Adrenal gland (tissue), 5 donors: ENCODE measurements around the gene SELENOM.

Experiments
- POLR2A ChIP-seq, 2 donors: fragments of 450-650 bp; IDR thresholded peaks; one replicate each; pipeline ENCODE4 v1.6.1; 2017; ENCODE audit warnings: antibody characterized with exemption in 2 of 2, mild to moderate bottlenecking in 2 of 2, moderate library complexity in 1 of 2
- TF ChIP-seq, protein P1 (sequence below), 6 experiments: fragments of 450-650 bp in 4 of 6; fragments of 200-600 bp in 2 of 6; sonication (generic) in 1 of 6; IDR thresholded peaks; 1 replicate in 5 of 6; 2 replicates in 1 of 6; pipeline versions ENCODE4 v1.5.1 to v1.8.0; 2016 to 2021; ENCODE audit warnings: antibody characterized with exemption in 6 of 6, mild to moderate bottlenecking in 2 of 6, moderate library complexity in 1 of 6
- donor health status: DM: no; HTN: no; CAD: no.

DNA sequence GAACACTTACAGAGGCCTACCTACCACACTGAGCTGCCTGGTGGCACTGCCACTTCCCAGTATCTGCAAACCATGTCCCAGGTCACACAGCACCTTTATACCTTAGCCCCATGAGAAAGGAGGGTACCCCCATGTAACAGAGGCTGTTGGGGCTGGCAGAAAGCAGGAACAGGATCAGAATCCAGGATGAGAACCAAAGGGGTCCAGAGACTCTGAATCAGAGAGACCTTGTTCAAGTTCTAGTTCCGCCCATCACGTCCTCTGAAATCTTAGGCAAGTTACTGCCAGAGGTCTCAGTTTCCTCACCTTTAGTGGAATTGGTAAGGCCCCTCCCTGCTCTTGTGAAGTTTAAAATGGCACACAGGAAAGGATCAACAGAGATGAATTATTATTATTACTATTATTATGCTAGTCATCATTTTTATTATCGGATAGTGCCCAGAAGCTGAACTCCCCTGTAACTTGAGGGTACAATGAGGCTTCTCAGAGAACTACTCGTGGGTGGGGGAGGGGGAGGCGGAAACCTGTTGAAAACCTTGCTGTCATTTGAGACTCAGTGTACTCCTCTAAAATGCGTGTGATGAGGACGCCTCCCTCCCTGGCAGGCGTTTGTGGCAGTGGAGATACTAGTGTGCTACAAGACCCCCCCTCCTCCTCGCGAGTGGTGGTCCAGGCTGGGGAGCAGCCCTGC, 9.3 kb downstream of the SELENOM start:
- TF ChIP-seq, protein P1, sequence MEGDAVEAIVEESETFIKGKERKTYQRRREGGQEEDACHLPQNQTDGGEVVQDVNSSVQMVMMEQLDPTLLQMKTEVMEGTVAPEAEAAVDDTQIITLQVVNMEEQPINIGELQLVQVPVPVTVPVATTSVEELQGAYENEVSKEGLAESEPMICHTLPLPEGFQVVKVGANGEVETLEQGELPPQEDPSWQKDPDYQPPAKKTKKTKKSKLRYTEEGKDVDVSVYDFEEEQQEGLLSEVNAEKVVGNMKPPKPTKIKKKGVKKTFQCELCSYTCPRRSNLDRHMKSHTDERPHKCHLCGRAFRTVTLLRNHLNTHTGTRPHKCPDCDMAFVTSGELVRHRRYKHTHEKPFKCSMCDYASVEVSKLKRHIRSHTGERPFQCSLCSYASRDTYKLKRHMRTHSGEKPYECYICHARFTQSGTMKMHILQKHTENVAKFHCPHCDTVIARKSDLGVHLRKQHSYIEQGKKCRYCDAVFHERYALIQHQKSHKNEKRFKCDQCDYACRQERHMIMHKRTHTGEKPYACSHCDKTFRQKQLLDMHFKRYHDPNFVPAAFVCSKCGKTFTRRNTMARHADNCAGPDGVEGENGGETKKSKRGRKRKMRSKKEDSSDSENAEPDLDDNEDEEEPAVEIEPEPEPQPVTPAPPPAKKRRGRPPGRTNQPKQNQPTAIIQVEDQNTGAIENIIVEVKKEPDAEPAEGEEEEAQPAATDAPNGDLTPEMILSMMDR (IDR thresholded peaks at IDR 0.05), result no peak
- no peak for TF ChIP-seq POLR2A (IDR thresholded peaks at IDR 0.05)
